SH-SY5Y (cell line): ENCODE data around the gene RNF11.

Experiments
- GATA2 ChIP-seq: IDR thresholded peaks from 2 replicates; pipeline ENCODE4 v1.6.1; 2011; ENCODE audit warnings: mild to moderate bottlenecking, low read depth, low read length
- GATA3 ChIP-seq: IDR thresholded peaks from 2 replicates; pipeline ENCODE4 v1.6.1; 2011; ENCODE audit warnings: low read depth, mild to moderate bottlenecking, low read length, moderate library complexity

RNF11 gene, protein sequence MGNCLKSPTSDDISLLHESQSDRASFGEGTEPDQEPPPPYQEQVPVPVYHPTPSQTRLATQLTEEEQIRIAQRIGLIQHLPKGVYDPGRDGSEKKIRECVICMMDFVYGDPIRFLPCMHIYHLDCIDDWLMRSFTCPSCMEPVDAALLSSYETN

DNA sequence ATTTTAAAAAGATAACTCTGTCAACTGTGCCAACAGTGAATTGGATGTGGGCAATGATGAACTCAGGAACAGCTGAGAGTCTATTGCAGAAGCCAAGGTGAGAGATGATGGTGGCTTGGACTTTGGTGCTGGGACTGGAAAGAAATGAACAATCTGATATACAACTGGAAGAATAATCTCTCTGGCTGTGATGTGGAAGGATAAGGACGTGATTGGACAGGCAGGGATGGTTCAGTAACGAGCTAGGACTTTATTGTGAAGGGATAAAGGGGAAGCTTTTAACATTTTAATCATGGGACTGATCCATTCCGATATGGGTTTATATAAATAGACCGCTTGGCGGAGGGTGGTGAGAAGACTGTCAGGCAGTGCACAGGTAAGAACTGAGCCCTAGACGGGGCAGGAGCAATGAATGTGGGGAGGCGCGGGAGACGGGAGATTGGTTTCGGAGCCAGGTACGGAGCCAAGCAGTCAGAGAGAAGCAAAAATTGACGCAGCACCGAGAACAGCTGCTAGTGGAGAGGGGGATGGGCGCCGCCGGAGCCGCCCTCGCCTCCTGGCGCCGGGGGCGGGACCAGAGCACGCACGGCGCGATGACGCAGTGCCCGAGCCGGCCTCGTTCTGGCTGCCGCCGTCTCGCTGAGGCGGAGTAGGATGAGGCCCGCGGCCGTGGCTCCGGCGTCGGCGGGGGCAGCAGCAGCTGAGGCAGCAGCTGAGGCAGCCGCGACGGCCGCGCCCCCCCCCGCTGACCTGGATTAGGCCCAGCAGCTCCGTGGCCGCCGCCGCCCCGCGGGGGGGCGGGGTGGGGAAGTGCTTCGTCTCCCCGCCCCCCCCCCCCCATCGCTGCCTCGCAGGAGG, at the start of gene RNF11:
Gene RNF11, plus strand, starts transcription at position 601 of the 858 bp plus-strand sequence. CDS start 484 bp downstream, outside the sequence.
- TF ChIP-seq GATA2 = no peak
- TF ChIP-seq GATA3 = no peak

DNA sequence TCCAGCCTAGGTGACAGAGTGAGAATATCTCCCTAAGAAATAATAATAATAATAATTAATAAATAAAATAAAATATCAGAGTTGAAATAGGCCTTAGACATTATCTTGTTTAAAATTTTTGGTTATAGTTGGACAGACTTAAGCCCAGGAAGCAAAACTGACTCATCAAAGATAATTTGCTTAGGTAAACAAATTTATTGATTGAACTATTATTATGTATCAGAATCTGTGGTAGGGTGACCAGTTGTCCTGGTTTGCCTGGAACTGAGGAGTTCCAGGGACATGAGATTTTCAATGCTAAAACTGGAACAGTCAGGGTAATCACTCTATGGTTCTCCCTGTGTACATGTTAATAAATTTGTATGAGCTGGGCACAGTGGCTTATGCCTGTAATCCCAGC, 47.8 kb upstream of the RNF11 start:
- TF ChIP-seq GATA2 (no peak), GATA3 (no peak)

DNA sequence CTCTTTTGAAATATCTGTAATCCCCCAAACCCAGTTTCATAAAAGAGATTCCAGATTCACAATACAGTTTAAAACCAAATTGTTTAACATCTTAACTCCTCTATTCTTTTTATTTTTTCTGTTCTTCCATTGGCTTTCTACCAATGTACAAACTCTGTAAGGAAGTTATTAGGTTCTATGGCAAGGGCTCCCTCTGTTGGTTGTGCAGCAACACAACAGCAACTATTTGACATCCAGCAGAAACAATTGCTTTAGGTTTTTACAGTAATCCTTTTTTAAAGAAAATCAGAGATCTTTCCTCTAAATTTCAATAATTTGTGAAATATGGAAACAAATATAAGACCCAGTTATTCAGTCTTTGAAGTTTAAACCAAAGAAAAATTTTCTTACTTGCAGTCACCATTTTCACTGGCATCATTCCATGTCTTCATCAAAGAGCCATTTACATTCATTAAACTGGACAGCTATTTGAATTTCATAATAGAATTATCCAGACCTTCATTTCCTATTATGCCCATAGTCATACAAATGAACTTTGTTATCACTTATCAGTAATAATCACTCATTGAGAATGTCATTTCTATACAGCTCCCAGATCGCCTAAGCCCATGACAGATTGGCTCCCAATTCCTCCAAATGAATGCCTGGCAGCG, 46.5 kb upstream of the RNF11 start:
- TF ChIP-seq GATA2 (no peak), GATA3 (no peak)

DNA sequence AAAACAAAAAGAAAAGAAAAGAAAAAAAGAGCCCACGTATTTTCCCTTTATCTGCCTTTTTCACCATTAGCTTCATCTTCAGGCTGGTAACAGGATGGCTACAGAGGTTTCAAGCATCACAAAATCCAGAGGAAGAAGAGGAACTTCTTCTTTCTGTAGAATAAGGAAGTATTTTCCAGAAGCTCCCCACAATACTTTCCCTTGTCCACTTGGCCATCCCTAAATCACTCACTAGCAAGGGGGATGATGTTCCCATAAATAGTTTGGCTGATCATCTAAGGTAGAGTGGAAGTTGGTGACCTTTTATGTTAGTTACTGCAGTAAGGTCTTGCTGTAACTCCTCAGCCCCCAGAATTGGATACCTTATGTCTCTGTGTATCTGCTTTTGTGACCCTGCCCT, 45.1 kb upstream of the RNF11 start:
- no peak for TF ChIP-seq GATA2

DNA sequence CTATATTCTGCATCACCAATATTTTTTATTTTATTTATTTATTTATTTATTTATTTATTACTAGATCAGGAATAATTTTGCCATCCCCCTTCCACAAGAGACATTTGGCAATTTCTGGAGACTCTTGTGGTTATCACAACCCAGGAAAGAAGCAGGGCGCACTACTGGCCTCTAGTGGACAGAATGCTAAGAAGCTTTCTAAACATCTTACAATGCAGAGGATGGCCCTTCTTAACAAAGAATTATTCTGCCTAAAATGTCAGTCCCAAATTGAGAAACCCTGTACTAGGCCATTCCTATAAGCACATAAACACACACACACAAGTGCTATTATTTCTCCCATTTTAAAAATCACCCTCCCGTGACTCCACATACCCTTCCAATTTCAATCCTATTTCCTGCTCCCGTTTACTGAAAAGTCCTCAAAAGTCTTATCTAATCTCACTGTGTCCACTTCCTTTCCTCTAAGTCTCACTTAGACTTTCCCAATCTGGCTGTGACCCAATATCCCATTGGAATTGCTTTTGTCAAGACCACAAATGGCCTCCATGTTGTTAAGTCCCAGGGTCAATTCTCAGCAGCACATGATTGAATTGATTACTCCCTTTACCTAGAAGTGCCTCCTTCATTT, 43.7 kb upstream of the RNF11 start:
- TF ChIP-seq GATA2 = no peak
- no peak for TF ChIP-seq GATA3

DNA sequence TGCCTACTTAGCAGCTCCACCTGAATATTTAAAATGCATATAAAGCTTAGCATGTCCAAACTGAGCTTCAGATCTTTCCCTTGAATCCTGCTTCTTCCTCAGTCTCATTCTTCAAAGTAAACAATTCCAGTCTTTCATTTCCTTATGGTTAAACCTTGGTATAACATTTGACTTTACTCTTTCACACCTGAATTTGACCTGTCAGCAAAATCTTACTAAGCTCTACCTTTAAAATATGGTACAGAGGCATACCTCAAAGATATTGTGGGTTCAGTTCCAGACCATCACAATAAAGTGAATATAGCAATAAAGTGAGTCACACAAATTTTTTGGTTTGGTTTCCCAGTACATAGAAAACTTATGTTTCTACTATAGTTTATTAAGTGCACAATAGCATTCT, 42.5 kb upstream of the RNF11 start:
- TF ChIP-seq GATA3 (no peak), GATA2 (no peak)

DNA sequence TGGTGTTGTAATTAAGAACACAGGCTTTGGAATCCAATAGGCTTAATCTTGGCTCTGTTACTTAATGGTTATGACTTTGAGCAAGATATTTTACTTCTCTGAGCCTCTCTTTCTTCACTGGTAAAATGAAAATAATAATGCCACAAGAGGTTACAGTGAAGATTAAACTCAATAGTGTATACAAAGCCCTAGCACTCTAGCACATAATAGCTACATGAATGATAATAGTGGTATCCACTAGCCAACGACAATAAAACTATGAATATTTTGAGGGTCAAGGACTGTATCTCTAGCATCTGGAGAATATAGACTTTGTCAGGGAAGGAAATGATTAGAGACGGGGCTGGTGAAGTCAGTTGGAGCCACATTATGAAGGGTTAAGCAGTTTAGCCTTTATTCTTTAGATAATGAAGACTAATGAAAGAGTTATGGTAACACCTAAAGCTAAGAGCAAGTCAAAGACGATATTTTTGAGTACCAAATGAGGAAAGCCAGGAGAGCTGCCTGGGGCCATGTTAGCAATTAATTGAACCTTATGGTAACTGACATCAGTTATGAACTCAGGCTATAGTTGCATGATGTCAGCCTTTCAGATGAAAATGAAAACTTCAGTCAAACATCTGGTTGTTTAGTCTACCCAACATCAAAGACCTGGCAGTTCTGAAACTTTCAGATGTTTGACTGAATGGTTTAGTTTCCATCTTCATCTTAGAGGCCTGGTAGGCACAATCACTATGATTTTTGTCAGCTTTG, 32.8 kb upstream of the RNF11 start:
- TF ChIP-seq GATA3 (no peak), GATA2 (no peak)

DNA sequence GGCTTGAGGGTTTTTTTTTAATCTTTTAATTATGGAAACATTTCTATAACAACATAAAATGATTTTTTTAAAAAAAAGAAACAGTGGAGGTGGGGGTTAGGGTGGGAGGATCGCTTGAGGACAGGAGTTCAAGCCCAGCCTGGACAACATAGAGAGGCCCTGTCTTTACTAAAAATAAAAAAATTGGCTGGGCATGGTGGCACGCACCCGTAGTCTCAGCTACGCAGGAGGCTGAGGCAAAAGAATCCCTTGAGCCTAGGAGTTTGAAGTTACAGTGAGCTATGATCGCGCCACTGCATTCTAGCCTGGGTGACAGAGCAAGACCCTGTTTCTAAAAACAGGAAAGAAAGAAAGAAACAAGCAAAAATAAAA, 32.2 kb upstream of the RNF11 start:
- TF ChIP-seq GATA3 (no peak), GATA2 (no peak)

DNA sequence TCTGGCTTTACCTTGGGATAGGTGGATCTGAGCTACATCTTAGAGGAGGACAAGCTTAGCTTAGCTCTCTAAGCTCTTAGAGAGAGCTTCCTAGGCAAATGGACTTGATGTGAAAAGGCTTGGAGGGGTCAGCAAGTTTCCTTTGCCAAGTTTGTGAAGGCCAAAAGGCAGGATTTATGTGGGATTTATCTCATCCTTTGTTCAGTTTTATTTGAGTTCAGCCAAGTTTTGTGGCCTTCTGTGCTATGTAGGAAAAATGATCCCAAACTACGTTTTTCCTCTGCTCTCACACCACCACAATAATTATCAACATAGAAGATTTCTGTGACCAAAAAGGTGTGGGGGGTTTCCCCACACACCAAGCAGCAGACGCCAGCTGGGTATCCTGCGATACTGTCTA, 26.0 kb upstream of the RNF11 start:
- TF ChIP-seq GATA2 = no peak
- TF ChIP-seq GATA3 = no peak

DNA sequence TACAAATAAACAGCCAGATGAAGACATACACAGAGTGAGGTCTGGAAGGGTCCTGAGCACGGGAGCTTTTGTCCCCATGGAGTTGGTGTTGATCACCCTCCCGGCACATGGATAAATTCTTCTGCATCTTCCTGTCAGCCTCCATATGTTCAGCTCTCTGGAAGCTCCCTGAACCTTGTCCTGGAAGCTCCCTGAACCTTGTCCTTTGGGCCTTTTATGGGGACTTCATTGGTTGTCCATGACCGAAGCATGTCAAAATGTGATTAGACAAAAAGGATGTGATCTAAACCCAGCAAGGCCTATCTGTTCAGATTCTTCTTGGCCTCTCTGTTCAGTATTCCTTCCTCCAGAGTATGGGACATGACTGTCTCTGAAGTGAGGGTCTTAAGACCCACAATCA, 25.4 kb upstream of the RNF11 start:
- TF ChIP-seq GATA3 (no peak), GATA2 (no peak)

DNA sequence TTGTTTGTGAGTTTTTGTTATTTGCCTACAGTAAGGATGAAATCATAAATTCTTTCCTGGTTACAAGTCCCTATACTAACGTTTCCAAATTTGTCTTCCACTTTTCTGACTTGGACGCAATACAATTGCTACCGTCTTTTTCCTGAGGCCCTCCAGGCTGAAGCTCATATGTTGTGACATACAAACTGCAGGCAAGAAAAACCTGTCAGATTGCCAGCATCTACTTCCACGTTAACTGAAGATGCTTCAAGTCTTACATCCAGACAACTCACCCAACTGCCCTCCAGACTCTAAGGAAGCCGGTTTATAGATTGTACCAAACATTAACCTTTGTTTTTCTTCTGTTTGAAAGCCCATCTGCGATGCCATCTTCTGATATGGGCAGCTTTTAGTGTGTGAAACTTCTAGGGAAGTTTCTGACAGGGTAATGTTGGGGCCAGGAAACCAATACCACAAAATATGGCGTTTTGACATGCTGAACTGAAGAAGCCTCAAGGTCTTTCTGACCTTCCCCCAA, 21.4 kb upstream of the RNF11 start:
- TF ChIP-seq GATA2 (no peak), GATA3 (no peak)

DNA sequence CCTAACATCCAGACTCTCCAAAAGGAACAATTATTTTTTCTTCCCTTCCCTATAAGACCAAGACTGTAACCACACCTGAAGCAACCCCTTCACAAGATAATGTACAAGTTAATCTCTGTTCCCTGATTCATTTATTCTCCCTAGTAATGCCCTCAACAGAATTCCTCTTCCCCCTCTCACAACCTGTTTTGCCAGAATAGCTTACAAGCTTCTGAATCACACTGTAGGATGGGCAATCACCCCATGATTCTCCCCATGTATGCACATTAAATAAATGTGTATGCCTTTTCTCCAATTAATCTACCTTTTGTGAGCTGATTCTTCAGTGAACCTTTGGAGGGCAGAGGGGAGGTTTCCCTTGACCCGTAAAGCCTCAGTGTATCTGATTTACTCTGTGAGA, 20.9 kb upstream of the RNF11 start:
- no peak for TF ChIP-seq GATA3
- TF ChIP-seq GATA2 = no peak

DNA sequence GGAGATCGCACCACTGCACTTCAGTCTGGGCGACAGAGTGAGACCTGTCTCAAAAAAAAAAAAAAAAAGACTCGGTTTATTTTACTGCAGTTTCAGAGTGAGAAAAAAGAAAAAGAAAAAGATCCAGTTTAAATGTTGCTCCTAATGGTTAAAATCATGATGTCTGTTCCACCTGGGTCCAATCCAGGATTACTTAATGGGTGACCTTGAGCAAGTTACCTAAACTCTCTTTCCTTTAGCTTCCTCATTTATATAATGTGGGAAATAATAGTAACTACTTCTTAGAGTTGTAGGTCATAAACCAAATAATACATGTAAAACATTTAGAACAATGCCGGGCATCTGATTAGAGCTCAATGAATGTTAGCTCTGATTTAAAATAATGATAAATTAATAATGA, 19.4 kb upstream of the RNF11 start:
- TF ChIP-seq GATA2 (no peak), GATA3 (no peak)

DNA sequence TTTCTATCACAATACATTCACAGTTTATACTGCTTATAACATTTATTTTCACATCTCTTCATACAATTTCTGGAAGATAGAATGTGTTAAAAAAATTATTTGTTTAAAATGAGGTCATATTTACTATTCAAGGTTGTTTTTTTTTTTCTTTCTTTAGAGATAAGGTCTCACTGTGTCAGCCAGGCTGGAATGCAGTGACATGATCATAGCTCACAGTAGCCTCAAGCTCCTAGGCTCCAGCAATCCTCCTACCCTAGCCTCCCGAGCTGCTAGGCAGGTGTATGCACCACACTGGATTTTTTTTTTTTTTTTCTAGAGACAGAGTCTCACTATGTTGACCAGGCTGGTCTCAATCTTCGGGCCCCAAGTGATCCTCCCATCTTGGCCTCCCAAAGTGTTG, 19.0 kb upstream of the RNF11 start:
- no peak for TF ChIP-seq GATA3
- TF ChIP-seq GATA2 = no peak
